HK-2 (cell line): ENCODE results near the gene QSOX2.
"Not testable (repeated sequence)": the region's sequence is repeated elsewhere in the genome, so short reads cannot be mapped to it uniquely, and the experiment has no call there.

Experiments
- DNase-seq: peaks from one replicate; pipeline ENCODE4 v3.0.0-alpha.2; 2018; ENCODE audit not compliant: unreplicated experiment

The QSOX2 gene

GRCh38 chr9:136237486-136238341 lies 7.9 kb downstream of the QSOX2 start:
- no peak for DNase-seq

- DNase-seq = not testable (repeated sequence)
Observed at GRCh38 chr9:136236471-136237410, 8.9 kb downstream of the QSOX2 start.

- no peak for DNase-seq
Observed at GRCh38 chr9:136235709-136236455, 9.7 kb downstream of the QSOX2 start.

- no peak for DNase-seq
Observed at GRCh38 chr9:136235171-136235570, 10.4 kb downstream of the QSOX2 start.

- DNase-seq = no peak
Observed at GRCh38 chr9:136234597-136234996, 11.0 kb downstream of the QSOX2 start.

- DNase-seq = no peak
Observed at GRCh38 chr9:136233868-136234267, 11.7 kb downstream of the QSOX2 start.

GRCh38 chr9:136233411-136233810 lies 12.2 kb downstream of the QSOX2 start:
- no peak for DNase-seq

- DNase-seq = no peak
Observed at GRCh38 chr9:136232969-136233368, 12.6 kb downstream of the QSOX2 start.

- DNase-seq = no peak
Observed at GRCh38 chr9:136231478-136232297, 13.9 kb downstream of the QSOX2 start.

GRCh38 chr9:136230773-136231172 lies 14.8 kb downstream of the QSOX2 start:
- no peak for DNase-seq

GRCh38 chr9:136230365-136230764 lies 15.2 kb downstream of the QSOX2 start:
- DNase-seq = no peak

GRCh38 chr9:136229096-136230065 lies 16.2 kb downstream of the QSOX2 start:
- DNase-seq = no peak

- peak; percentile 62 for DNase-seq
Observed at GRCh38 chr9:136228107-136228875, 17.3 kb downstream of the QSOX2 start.

- DNase-seq = no peak
Observed at GRCh38 chr9:136226680-136227407, 18.8 kb downstream of the QSOX2 start.

- DNase-seq = peak; percentile 57
Observed at GRCh38 chr9:136225748-136226679, 19.6 kb downstream of the QSOX2 start.

GRCh38 chr9:136225366-136225747 lies 20.3 kb downstream of the QSOX2 start:
- DNase-seq = no peak
